H4 (cell line): ENCODE data around the gene EXOSC7. TPM values are rescaled to one million over a fixed set of nuclear protein-coding genes. Genes with fewer than 3 reads are reported as not detected.
A peak's percentile ranks its signal among the peaks of the same experiment; 100 is the strongest.
"Not testable (repeated sequence)": the region's sequence is repeated elsewhere in the genome, so short reads cannot be mapped to it uniquely, and the experiment has no call there.

Experiments used
- DNase-seq: peaks from one replicate; pipeline ENCODE4 v3.0.0-alpha.2; 2015; ENCODE audit warnings: low spot score
- total RNA-seq: library from RNA; depleted of rRNA; stranded (reverse); fragments of >200 nt; shearing (Covaris generic); gene quantifications from 2 replicates; pipeline ENCODE4 v1.2.3, GENCODE V29; 2014

The EXOSC7 gene
- total RNA-seq, 1 experiment from 2014 or later = 49.9 TPM

DNA sequence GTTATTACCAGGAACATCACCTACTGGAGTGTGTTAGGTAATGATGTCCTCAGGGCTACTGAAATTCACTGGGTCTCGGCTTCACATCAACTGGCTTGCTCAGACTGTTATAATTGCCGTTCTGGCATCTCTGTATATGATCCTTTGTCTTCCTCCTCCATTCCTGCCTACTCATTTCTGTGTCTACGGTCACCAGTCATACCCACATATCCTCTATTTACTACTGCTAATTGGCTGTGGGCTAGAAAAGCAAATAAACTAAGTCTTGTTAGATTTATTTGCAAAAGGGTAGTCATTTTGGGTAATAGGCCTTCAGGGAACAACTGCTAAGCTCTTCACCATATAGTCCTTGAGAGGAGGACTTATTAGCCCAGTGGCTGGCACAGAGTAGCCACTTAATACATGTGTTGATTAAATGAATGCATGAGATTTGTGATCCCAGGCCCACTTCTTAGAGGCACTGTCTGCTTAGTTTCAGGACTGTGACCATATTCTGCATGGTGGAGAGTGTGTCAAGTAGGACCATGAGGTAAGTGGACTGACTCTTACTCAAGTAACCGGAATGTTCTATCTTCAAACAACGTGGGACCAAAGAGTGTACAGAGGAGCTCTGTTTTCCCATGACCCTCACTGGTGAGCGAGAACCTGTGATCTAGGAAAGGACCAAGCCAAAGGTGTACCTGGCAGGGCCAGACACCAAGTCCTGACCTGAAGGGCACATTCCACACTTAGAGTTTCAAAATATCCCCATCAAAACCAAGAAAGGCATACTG is 13.2 kb upstream of the EXOSC7 start:
- peak; percentile 74 for DNase-seq

- DNase-seq = no peak
Observed at GRCh38 chr3:44963571-44964325, 12.3 kb upstream of the EXOSC7 start.

GRCh38 chr3:44965165-44965564 is 10.9 kb upstream of the EXOSC7 start:
- no peak for DNase-seq

DNA sequence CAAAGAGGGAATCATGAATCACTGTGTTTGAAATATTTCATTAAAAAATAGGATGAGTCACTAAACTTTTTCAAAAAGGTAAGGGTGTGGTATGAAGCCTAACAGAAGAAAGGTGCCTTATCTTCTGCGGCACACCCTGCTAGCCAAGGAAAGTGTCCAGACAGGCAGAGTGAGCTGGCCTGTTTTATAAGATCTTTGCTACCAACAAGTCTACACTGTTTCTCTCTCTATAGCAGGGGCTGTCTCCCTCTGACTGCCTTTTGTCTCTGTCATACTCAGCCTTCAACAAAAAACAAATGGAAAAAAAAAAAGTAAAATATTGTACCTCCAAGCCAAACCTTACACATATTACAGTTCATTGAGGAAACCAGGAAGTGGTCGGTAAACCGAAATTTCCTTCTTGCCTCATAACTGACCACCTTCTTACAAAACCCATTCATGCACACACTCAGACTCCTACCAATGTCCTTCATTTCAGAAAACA is 9.2 kb upstream of the EXOSC7 start:
- DNase-seq = no peak

- DNase-seq = no peak
Observed at GRCh38 chr3:44968447-44968858, 7.6 kb upstream of the EXOSC7 start.

- no peak for DNase-seq
Observed at GRCh38 chr3:44969154-44969827, 6.8 kb upstream of the EXOSC7 start.

GRCh38 chr3:44969828-44970179 is 6.2 kb upstream of the EXOSC7 start:
- no peak for DNase-seq

- no peak for DNase-seq
Observed at GRCh38 chr3:44970926-44971490, 5.0 kb upstream of the EXOSC7 start.

GRCh38 chr3:44974416-44974815 is 1.6 kb upstream of the EXOSC7 start:
- DNase-seq = no peak

DNA sequence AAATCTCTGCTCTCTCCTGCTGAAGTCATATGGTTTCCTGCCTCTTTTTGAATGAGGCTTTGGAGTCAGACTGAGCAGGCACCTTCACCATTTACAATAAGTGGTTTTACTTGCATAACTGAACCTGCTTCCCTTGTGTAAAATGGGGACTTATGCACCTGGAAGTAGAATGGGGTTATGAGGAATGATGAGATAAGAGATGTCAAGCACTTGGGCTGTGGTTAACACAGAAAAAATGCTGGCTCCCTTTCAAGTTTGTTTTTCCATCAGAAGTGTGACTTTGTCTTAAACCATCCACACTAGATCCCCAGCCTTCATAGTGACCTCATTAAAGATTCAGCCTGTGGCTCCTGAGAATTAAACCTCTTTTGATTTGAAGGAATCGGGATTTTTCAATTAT is 5.2 kb downstream of the EXOSC7 start:
- DNase-seq = no peak

DNA sequence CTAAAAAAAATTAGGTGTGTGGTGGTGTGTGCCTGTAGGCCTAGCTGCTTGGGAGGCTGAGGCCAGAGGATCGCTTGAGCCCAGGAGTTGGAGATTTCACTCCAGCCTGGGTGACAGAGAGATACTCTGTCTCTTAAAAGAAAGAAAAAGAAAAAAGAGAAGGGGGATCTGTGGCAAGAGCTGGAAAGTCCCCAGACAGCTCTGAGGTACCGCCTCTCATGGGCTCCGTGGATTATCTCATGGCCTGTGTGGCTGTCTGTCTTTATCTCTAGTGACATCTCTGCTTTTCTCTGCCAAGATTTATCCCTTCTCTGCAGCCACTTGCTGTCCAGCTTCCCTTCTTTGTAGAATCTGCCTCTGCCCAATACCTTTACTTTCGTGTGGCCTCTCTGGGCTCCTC is 5.7 kb downstream of the EXOSC7 start:
- no peak for DNase-seq

DNA sequence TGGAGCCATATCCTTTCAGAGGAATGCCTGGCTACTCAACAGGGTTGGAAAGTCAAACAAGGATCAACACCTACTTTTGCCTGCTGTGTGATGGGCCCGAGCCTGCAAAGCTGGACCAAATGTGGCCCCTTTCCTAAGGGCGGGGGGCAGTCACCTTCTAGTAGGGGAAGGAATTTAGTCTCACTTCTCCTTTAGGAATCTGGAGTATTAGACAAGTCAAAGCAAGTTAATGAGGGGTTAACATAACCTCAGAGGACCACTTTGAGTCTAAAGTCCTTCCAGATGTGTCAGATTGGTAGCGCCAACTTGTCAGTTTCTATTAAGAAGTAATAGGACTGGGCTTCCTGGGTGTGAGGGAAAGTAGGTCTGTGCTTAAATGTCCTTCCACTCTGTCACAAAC is 6.8 kb downstream of the EXOSC7 start:
- no peak for DNase-seq

DNA sequence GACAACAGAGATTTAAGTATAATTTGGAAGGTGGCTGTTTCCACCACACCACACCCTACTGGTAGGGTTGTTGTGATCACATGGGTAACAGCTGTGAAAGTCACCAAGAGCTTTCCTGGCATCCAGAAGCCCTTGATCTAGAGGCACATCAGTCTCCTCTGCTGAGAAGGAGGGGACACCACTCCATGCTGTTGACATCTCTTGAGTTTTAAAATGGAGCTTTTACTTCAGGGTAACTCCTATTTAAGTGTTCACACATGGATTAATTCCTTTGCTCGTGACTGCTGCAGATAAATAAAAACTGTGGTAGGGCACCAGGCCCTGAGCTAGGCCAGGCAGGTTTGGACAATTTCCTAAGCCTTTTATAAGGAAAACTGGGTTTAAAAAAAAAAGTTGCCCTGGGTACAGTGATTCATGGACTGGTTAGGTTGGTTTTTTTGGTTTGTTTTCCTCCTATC is 7.5 kb downstream of the EXOSC7 start:
- no peak for DNase-seq

DNA sequence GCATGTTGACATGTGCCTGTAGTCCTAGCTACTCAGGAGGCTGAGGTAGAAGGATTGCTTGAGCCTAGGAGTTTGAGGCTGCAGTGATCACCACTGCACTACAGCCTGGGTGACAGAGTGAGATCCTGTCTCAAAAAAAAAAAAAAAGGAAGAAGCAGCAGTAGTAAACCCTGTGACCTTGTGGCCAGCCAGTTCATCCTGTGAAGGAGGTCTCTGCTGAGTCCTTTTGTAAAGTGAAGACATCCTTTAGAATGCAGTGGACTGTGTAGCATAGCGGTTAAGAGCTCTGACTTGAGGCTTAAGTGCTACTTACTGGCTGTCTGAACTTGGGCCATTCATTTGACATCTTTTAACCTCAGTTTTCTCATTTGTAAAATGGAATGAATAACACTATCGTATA is 8.3 kb downstream of the EXOSC7 start:
- no peak for DNase-seq

DNA sequence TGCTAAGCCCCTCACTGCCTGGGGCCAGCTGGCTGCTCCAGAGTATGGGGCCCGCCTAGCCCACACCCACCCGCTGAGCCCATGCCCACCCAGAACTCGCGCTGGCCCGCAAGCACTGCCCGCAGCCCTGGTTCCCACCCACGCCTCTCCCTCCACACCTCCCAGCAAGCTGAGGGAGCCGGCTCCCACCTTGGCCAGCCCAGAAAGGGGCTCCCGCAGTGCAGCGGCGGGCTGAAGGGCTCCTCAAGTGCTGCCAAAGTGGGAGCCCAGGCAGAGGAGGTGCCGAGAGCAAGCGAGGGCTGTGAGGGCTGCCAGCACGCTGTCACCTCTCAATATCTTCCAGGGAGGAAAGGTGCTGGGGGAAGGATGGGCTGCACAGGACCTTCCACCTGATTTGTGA is 10.3 kb downstream of the EXOSC7 start:
- DNase-seq = not testable (repeated sequence)

DNA sequence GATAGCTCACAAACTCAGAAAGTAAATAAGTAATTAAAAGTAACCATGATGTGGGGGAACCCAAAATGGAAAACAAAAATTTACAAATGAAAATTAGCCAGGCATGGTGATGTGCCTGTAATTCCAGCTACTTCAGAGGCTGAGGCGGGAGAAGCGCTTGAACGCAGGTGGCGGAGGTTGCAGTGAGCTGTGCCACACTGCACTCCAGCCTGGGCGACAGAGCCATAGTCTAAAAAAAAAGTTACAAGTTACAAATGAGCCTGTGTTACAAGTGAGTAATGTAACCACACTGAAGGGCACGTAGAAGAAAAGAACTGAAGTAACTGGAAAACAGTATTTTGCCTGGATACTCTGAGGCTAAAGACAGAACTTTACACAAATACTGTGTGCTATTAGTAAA is 11.3 kb downstream of the EXOSC7 start:
- DNase-seq = no peak

DNA sequence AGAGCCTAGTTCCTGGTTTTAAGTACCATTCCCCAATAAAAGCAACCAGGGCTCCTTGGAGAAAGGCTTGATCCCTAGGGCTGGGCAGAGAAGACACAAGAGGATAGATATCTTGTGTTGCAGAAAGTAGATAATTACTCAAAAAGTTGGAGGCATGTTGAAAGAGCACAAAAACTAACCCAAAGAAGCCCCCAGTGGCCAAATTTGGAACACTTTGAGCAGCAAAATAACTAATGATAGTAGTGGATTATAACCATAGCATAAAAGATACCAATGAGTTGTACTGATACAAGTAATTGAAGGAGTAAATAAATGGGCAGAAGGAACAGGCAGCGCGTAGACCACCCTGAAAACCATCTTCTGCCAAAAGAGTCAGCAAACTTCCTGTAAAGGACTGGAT is 12.0 kb downstream of the EXOSC7 start:
- DNase-seq = no peak

- DNase-seq = no peak
Observed at GRCh38 chr3:44989141-44989540, 13.1 kb downstream of the EXOSC7 start.

- no peak for DNase-seq
Observed at GRCh38 chr3:44989636-44990373, 13.8 kb downstream of the EXOSC7 start.

DNA sequence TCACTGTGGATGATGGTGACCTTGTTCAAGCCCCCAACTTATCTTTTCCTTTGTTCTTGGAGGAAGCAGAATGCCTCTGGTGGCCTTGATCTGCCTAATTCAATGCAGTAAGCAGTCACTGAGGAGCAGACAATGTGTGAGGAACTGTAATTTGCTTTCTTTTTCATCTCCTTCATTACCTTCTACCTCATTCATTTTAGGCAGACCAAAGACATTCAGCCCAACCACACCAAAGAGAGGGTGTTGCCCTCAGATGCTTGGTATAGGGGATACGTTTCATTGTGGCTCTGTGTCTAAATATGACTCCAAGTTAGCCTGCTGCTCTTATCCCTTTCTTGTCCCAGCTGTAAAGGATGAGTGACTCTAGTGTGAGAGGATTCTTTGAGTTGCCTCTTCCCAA is 15.3 kb downstream of the EXOSC7 start:
- no peak for DNase-seq
